Forelimb muscle (tissue), 1 donor: ENCODE results near the gene ACTN1. TPM values are rescaled to one million over a fixed set of nuclear protein-coding genes. Genes with fewer than 3 reads are reported as not detected.

Experiments
- DNase-seq: peaks from one replicate; pipeline ENCODE4 v3.0.0-alpha.2; 2013; ENCODE audit warnings: low read depth
- polyA plus RNA-seq: library from polyadenylated mRNA; unstranded; fragments of 120-200 nt; gene quantifications from one replicate; pipeline ENCODE4 v1.2.1, GENCODE V29; 2013; ENCODE audit not compliant: insufficient read length

ACTN1 gene
- polyA plus RNA-seq, 1 donor, result 38.3 TPM

DNA sequence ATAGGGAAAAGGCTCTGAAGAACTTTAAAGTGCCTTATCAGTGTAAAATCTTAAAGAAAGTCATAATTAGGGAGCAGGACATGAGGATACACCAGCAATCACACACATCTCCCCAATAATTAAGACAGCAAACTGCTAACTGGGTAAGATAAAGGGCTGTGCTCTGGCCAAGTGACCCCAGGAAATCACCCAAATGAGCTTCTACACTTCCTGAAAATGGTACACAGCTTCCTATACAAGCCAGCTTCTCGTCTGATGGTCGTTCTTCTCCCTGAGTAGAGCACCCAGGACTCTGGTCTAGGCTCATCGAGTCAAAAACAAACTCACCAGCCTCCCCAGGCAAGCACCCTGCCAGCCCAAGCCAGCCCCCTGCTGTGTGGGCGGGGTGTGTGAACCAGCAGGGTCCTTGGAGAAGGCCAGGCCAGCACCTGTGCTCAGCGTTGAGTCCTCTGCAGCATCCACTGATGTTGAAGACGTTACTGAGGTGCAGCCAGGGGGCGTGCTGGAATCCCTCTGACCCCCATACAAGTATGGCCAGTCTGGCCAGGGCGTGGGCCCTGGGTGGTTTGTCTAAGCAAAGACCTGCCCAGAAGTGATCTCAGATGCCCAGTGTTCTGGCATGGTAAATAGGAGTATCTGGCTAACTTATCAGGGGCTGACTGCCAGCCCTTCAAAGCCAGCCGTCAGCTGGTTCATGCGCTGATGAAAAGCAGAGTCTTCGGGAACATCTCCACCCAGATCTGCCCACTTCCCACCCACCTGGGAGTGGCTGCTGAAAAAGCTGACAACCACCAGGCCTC, 41.4 kb downstream of the ACTN1 start:
- DNase-seq, result no peak

- DNase-seq, result no peak
These were observed 42.1 kb downstream of the ACTN1 start for GRCh38 chr14:68936980-68937379.

- no peak for DNase-seq
These were observed 42.6 kb downstream of the ACTN1 start for GRCh38 chr14:68936476-68936875.

DNA sequence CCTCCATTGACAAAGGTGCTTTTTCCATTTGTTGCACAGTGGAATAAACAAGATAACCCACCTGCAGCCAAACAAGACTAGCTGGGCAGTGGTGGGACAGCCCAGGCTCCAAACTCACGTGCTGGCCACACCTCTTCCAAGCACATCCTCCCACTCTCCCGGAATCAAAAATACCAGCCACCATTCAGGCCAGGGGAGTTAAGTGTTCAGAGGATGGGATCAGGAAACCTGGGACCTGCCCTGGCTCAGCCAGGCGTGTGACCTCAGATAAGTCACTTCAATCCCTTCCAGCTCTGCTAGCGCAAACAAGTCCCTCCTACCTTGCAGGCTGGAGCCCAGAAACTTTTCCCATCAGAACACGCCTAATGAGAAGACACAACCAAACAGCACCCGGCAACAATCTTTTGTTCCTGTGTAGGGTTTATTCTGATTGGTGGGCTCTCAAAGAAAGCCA, 43.3 kb downstream of the ACTN1 start:
- no peak for DNase-seq

- DNase-seq, result no peak
These were observed 45.0 kb downstream of the ACTN1 start for GRCh38 chr14:68934066-68934465.

GRCh38 chr14:68932686-68933085, 46.4 kb downstream of the ACTN1 start:
- no peak for DNase-seq

DNA sequence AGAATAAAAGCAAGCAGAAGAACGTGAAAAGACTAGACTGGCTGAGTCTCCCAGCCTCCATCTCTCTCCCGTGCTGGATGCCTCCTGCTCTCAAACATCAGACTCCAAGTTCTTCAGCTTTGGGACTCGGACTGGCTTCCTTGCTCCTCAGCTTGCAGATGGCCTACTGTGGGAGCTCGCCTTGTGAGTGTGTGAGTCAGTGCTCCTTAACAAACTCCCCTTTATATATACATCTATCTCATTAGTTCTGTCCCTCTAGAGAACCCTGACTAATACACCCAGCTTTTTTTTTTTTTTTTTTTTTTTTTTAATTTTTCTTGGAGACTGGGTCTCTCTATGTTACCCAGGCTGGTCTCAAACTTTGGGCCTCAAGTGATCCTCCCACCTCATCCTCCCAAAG, 46.9 kb downstream of the ACTN1 start:
- DNase-seq, result no peak

- DNase-seq, result no peak
These were observed 47.5 kb downstream of the ACTN1 start for GRCh38 chr14:68931474-68932051.

DNA sequence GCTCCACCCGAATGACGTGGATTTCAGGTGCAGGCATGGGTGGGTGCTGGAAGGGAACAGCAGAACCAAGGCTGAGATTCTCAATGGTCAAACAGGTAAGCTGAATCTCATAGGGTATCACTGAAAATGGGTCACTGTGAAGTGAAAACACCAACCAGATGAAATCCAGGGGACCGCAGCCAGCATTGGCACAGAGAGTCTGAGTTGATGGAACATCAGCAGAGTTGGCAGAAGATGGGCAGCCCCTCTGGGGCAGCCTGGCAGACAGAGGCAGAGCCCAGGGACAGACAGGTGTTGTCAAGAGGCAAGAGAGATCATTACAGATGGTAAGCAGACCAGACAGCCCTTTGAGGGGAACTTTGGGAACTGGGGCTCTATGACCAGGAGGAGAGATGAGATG, 48.0 kb downstream of the ACTN1 start:
- DNase-seq, result no peak

GRCh38 chr14:68929623-68930307, 49.3 kb downstream of the ACTN1 start:
- no peak for DNase-seq

DNA sequence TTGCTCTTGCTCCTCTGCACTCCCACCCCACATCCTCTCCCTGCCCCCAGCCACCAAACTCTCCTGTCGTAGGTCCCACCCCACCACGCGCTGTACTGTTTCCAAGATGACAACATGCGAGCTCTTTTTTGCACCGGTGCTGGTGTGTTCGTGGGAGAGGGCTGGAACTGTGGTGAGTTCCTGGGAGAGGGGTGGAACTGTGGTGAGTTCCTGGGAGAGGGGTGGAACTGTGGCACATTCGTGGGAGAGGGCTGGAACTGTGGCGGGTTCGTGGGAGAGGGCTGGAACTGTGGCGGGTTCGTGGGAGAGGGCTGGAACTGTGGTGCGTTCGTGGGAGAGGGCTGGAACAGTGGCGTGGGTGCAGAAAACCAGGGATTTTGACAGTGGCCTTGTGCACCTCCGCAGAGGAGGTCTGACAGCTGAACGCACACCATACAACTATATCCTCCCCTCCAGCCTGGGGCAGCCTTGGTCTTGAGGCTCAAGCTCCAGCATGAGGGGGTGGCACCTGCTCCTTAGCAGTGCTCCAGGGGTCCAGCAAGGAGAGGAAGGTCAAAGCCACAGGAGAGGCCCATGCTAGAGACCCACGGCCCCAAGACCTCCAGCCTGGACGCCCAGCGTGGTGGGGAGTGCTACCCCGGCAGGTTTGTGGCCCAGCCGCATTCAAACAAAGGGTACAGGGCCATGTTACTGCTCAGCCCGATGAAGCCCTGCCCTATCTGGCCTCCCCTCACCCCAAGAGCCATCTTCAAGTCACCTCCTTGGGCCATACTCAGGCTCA, 50.1 kb downstream of the ACTN1 start:
- no peak for DNase-seq

GRCh38 chr14:68927956-68928675, 51.0 kb downstream of the ACTN1 start:
- no peak for DNase-seq

GRCh38 chr14:68927089-68927488, 52.0 kb downstream of the ACTN1 start:
- DNase-seq, result no peak

DNA sequence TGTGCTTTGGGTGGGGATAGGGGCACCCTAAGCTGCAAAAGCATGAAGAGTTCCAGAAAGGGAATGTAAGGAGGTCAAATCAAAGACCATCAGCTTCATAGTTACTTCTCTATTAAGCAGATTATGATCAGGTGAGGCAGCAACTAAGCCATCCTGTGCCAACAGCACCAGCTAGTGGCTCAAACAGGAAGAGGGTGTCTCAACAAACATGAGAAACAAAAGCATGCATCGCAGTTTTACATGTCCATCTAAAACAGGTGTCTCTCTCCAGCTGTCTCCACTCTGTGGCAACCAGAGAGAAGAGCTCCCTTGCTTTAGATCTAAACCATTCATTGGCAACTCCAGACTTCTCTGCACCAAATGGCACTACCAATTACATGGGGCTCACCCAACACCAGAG, 52.9 kb downstream of the ACTN1 start:
- no peak for DNase-seq

GRCh38 chr14:68925373-68925772, 53.7 kb downstream of the ACTN1 start:
- no peak for DNase-seq

DNA sequence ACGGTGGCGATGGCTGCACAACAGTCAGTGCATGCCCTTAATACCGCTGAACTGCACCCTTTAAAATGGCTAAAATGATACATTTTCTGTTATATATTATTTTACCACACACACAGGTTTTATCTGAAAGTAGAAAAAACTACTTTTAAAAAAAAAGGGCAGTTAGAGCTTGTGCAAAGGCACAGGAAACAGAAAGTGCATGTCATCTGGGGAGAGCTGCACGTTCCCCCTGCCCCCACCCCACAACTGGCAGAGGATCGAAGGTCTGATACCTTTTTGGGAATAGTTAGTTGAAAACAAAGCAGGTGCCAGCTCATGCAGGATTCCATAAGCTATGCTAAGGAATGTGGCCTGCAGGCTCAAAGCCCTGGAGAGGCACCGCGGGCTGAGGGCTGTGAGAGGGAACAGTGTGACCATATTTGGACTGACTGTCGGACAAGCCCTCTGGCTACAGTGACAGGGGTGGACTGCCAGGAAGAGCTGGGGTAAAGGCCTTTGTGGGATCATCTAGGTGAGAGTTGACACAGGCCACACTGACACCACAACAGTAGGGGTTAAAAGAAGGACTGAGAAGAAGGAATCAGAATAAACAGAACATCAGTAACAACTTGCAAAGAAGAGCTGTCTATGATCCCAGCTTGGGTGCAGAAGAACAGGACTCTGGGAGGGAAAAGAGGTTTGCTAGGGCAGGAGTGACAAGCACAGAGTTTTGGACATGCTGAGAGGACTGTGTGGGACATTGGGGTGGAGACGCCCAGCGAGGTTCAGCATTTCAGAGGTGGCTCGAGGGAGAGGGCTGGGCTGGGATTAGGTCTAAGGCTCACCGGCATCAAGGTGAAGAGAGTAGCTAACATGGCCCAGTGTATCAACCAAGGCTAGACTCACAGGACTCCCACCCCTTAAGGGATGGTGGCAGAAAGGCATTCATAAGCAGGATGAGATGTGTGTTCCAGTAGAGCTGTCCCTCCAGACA, 54.6 kb downstream of the ACTN1 start:
- no peak for DNase-seq

GRCh38 chr14:68922886-68923285, 56.2 kb downstream of the ACTN1 start:
- no peak for DNase-seq

DNA sequence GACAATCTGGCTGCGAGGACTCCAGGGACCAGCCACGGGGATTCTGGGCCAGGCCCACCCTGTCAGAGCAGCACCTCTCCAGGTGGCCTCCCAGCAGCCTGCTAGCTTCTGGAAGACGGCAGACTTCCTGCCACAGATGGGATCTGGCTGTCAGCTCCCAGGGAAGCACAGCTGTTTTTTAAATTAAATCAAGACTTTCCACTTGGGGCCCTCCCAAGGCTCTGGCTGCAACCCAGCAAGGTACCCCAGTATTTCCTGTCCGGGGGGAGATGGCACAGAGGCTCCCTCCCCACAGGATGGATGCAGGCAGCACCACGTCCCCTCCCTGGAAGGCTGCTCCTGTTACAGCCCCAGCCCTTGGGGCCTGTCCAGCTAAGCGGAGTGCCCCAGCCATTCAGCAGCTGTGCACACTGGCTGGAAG, 56.9 kb downstream of the ACTN1 start:
- DNase-seq, result no peak

DNA sequence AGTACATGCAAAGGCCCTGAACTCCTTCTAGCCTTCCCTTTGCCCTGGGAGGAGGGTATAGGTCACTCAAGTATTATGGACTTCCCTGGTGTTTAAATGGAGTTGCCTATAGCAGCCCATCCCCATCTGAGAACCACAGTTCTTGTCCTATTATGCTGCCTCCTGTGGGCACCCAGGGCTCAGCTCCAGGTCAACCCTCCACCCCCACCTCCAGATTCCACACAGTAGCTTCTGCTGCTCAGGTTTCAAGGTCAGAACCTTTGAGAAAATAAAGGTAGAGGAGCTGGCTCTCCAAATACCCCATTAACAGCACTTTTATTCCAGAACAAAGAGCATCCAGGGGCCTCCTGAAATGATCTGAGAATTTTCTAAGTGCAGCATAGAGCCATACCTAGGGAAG, 57.4 kb downstream of the ACTN1 start:
- DNase-seq, result no peak

DNA sequence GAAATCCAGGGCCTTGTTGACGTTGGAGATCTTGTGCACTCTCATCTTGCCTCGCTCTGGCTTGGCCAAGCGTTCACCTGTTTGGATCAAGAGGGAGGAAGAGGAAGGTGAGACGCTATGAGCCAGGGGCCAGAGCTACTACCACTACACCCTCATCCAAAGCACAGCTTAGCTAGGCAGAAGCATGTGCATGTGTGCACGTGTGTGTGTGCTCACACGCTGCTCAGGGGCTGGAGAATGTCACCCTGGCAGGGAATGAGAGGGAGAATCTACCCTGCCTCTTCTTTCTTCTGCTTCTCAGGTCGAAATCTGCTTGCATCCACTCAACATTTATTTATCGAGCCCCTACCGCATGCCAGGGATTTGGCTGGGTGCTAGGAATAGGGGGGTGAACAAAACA, 58.1 kb downstream of the ACTN1 start:
- no peak for DNase-seq
